ENCODE measurements around the gene GAS6. TPM values are rescaled to one million over a fixed set of nuclear protein-coding genes. Genes with fewer than 3 reads are reported as not detected.

GAS6 gene
- total and polyA plus RNA-seq, 2 donors (not counting 1 experiment from before 2014, with no cell fraction given) = 227 to 301 TPM

DNA sequence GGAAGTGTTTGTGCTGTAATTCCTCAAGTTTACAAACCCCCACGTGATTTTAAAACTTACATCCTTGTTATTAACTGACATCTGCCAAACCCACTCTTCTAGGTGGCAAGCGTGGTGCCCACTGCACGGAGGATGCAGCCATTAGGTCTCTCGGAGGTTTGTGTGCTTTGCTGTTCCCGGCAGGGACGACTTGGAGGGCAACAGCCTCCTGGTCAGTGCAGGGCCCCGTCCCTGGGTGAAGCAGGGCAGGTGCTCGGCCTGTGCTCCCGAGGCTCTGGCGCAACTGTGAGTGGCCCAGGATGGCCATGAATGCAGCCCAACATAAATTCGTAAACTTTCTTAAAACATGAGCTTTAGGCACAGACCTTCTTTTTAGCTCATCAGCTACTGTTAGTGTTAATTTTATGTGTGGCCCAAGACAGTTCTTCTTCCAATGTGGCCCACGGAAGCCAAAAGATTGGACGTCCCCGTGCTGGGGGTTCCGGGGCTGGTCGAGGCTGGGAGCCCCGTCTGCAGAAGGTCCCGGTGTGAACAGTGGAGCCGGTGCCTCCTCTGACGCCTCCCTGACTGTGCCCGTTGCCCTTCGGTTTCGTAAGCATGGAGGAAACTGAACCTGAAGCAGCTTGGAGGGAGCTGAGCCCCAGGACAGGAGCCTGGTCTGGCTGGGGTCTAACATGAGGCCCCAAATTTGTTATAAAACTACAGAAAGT, 11.9 kb downstream of the GAS6 start:
- H3K4me3 ChIP-seq (replicated peaks in 1 of 4; ENCODE audit: control extremely low read depth in 1 of 4, insufficient read depth in 1 of 4, low read depth in 3 of 4, low read length in 4 of 4) = no peak overlapping the region
- H3K27me3 ChIP-seq (ENCODE audit: control insufficient read depth, insufficient read depth, low read length) = no peaks in the 10 kb centered on the region
- H3K4me1 ChIP-seq (ENCODE audit: control insufficient read depth, extremely low read depth, insufficient read depth, low read length) = peaks cover 41% of the 10 kb centered on the region
- no peak overlapping the region for H2AFZ ChIP-seq (ENCODE audit: low read length)
- no peak overlapping the region for H3K9ac ChIP-seq (ENCODE audit: insufficient read depth, low read length)
- peaks cover 16% of the 10 kb centered on the region for H3K36me3 ChIP-seq (ENCODE audit: control insufficient read depth, insufficient read depth, low read length)
- H3K4me2 ChIP-seq (ENCODE audit: extremely low read depth, insufficient read depth, low read length) = no peak overlapping the region
- H3K79me2 ChIP-seq (ENCODE audit: control insufficient read depth, insufficient read depth, low read length) = peaks cover 98% of the 10 kb centered on the region
- no peak for DNase-seq (ENCODE audit: low read depth in 2 of 2)
- no peaks in the 10 kb centered on the region for H3K9me3 ChIP-seq (ENCODE audit: control insufficient read depth, insufficient read depth, low read depth, low read length)
- TF ChIP-seq, protein P1, sequence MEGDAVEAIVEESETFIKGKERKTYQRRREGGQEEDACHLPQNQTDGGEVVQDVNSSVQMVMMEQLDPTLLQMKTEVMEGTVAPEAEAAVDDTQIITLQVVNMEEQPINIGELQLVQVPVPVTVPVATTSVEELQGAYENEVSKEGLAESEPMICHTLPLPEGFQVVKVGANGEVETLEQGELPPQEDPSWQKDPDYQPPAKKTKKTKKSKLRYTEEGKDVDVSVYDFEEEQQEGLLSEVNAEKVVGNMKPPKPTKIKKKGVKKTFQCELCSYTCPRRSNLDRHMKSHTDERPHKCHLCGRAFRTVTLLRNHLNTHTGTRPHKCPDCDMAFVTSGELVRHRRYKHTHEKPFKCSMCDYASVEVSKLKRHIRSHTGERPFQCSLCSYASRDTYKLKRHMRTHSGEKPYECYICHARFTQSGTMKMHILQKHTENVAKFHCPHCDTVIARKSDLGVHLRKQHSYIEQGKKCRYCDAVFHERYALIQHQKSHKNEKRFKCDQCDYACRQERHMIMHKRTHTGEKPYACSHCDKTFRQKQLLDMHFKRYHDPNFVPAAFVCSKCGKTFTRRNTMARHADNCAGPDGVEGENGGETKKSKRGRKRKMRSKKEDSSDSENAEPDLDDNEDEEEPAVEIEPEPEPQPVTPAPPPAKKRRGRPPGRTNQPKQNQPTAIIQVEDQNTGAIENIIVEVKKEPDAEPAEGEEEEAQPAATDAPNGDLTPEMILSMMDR (conservative IDR thresholded peaks at IDR 0.05 in 1 of 2, IDR thresholded peaks at IDR 0.05 in 1 of 2; ENCODE audit: low read depth in 1 of 2, low read length in 2 of 2) = no peak
- TF ChIP-seq EZH2 (IDR thresholded peaks at IDR 0.05; ENCODE audit: low read length, missing control alignments) = no peak
- peaks cover 2% of the 10 kb centered on the region for H4K20me1 ChIP-seq (ENCODE audit: control insufficient read depth, extremely low read depth, insufficient read depth, low read length)
- H3K27ac ChIP-seq (ENCODE audit: insufficient read depth, low read length) = no peak overlapping the region

DNA sequence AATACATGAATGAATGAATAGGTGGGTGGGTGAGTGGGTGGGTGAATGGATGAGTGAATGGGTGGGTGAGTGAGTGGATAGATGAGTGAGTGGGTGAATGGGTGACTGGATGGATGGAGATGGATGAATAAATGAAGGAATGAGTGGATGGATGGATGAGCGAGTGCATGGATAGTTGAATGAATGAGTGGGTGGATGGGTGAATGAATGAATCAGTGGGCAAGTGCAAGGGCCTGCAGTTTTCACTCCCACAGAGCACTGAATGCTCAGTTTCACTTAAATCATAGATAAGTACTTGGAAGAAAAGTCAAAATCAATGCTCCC, 12.4 kb downstream of the GAS6 start:
- DNase-seq (ENCODE audit: low read depth in 2 of 2) = no peak
- TF ChIP-seq, protein P1 (conservative IDR thresholded peaks at IDR 0.05 in 1 of 2, IDR thresholded peaks at IDR 0.05 in 1 of 2; ENCODE audit: low read depth in 1 of 2, low read length in 2 of 2) = no peak
- no peak for TF ChIP-seq EZH2 (IDR thresholded peaks at IDR 0.05; ENCODE audit: low read length, missing control alignments)
- H3K9me3 ChIP-seq (ENCODE audit: control insufficient read depth, insufficient read depth, low read depth, low read length) = no peaks in the 10 kb centered on the region
- H3K4me1 ChIP-seq (ENCODE audit: control insufficient read depth, extremely low read depth, insufficient read depth, low read length) = peaks cover 39% of the 10 kb centered on the region
- no peak overlapping the region for H2AFZ ChIP-seq (ENCODE audit: low read length)
- H3K79me2 ChIP-seq (ENCODE audit: control insufficient read depth, insufficient read depth, low read length) = peaks cover 98% of the 10 kb centered on the region
- H3K27me3 ChIP-seq (ENCODE audit: control insufficient read depth, insufficient read depth, low read length) = no peaks in the 10 kb centered on the region
- no peak overlapping the region for H3K9ac ChIP-seq (ENCODE audit: insufficient read depth, low read length)
- peaks cover 2% of the 10 kb centered on the region for H4K20me1 ChIP-seq (ENCODE audit: control insufficient read depth, extremely low read depth, insufficient read depth, low read length)
- no peak overlapping the region for H3K27ac ChIP-seq (ENCODE audit: insufficient read depth, low read length)
- peaks cover 17% of the 10 kb centered on the region for H3K36me3 ChIP-seq (ENCODE audit: control insufficient read depth, insufficient read depth, low read length)
- no peak overlapping the region for H3K4me3 ChIP-seq (replicated peaks in 1 of 4; ENCODE audit: control extremely low read depth in 1 of 4, insufficient read depth in 1 of 4, low read depth in 3 of 4, low read length in 4 of 4)
- no peak overlapping the region for H3K4me2 ChIP-seq (ENCODE audit: extremely low read depth, insufficient read depth, low read length)

DNA sequence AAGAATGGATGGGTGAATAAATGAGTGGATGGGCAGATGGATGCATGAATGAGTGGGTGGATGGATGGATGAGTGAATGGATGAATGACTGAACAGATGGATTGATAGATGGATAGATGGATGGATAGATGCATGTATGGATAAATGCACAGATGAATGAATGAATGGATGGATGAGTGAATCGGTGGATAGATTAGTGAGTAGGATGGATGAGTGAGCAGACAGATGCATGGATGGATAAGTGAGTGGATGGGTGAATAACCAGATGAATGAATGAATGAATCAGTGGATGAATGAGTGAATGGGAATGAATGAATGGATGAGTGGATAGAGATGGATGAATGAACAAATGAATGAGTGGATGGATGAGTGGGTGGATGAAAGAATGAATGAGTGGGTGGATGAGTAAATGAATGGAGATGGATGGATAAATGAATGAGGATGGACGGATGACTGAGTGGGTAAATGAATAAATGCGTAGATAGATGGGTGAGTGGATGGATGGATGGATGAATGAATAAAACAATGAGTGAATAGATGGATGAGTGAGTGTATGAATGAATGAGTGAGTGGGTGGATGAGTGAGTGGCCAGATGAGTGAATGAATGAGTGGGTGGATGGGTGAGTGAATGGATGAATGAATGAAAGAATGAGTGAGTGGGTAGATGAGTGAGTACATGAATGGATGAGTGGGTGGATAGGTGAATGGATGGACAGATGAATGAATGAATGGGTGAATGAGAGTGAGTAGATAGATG, 13.0 kb downstream of the GAS6 start:
- Histone ChIP-seq H3K9me3 (ENCODE audit: control insufficient read depth, insufficient read depth, low read depth, low read length) (no peaks in the 10 kb centered on the region), H2AFZ (ENCODE audit: low read length) (no peak overlapping the region), H4K20me1 (ENCODE audit: control insufficient read depth, extremely low read depth, insufficient read depth, low read length) (peaks cover 2% of the 10 kb centered on the region), H3K4me2 (ENCODE audit: extremely low read depth, insufficient read depth, low read length) (no peak overlapping the region), H3K4me1 (ENCODE audit: control insufficient read depth, extremely low read depth, insufficient read depth, low read length) (peaks cover 35% of the 10 kb centered on the region), H3K27ac (ENCODE audit: insufficient read depth, low read length) (no peak overlapping the region), H3K4me3 (replicated peaks in 1 of 4; ENCODE audit: control extremely low read depth in 1 of 4, insufficient read depth in 1 of 4, low read depth in 3 of 4, low read length in 4 of 4) (no peak overlapping the region), H3K36me3 (ENCODE audit: control insufficient read depth, insufficient read depth, low read length) (peaks cover 14% of the 10 kb centered on the region), H3K79me2 (ENCODE audit: control insufficient read depth, insufficient read depth, low read length) (peaks cover 98% of the 10 kb centered on the region), H3K27me3 (ENCODE audit: control insufficient read depth, insufficient read depth, low read length) (no peaks in the 10 kb centered on the region), H3K9ac (ENCODE audit: insufficient read depth, low read length) (no peak overlapping the region)
- no peak for TF ChIP-seq EZH2 (IDR thresholded peaks at IDR 0.05; ENCODE audit: low read length, missing control alignments)
- TF ChIP-seq, protein P1 (conservative IDR thresholded peaks at IDR 0.05 in 1 of 2, IDR thresholded peaks at IDR 0.05 in 1 of 2; ENCODE audit: low read depth in 1 of 2, low read length in 2 of 2) = no peak
- DNase-seq (ENCODE audit: low read depth in 2 of 2) = no peak
